ENCODE data around the gene TNNT1.

- TF ChIP-seq SUZ12 (IDR thresholded peaks at IDR 0.05; ENCODE audit: extremely low read depth, insufficient read depth, insufficient read length) (no peak), ZNF274 (IDR thresholded peaks at IDR 0.05; ENCODE audit: low read depth, low read length) (no peak), YY1 (IDR thresholded peaks at IDR 0.05; ENCODE audit: insufficient read depth, insufficient read length) (no peak)
Measured at GRCh38 chr19:55084416-55084815, 64.6 kb downstream of the TNNT1 start.

Data from NT2/D1 (cell line).